HL-60 (cell line): Measurements from ENCODE around the gene FSTL4.

ENCODE experiments used
- CTCF ChIP-seq: IDR thresholded peaks from one replicate; pipeline ENCODE4 v1.5.1; 2011; ENCODE audit warnings: low read length, control low read depth, inconsistent platforms; ENCODE audit not compliant: insufficient read depth
- GABPA ChIP-seq: IDR thresholded peaks from 2 replicates; pipeline ENCODE4 v1.6.1; 2012; ENCODE audit warnings: low read depth
- POLR2AphosphoS5 ChIP-seq: IDR thresholded peaks from 2 replicates; pipeline ENCODE4 v1.6.1; 2012; ENCODE audit warnings: low read depth
- TF ChIP-seq, protein P1 (sequence below): IDR thresholded peaks from 2 replicates; pipeline ENCODE4 v1.6.1; 2012; ENCODE audit warnings: low read depth; ENCODE audit not compliant: insufficient replicate concordance

- no peak for TF ChIP-seq CTCF
- no peak for TF ChIP-seq POLR2AphosphoS5
- TF ChIP-seq GABPA: no peak
- TF ChIP-seq, protein P1, sequence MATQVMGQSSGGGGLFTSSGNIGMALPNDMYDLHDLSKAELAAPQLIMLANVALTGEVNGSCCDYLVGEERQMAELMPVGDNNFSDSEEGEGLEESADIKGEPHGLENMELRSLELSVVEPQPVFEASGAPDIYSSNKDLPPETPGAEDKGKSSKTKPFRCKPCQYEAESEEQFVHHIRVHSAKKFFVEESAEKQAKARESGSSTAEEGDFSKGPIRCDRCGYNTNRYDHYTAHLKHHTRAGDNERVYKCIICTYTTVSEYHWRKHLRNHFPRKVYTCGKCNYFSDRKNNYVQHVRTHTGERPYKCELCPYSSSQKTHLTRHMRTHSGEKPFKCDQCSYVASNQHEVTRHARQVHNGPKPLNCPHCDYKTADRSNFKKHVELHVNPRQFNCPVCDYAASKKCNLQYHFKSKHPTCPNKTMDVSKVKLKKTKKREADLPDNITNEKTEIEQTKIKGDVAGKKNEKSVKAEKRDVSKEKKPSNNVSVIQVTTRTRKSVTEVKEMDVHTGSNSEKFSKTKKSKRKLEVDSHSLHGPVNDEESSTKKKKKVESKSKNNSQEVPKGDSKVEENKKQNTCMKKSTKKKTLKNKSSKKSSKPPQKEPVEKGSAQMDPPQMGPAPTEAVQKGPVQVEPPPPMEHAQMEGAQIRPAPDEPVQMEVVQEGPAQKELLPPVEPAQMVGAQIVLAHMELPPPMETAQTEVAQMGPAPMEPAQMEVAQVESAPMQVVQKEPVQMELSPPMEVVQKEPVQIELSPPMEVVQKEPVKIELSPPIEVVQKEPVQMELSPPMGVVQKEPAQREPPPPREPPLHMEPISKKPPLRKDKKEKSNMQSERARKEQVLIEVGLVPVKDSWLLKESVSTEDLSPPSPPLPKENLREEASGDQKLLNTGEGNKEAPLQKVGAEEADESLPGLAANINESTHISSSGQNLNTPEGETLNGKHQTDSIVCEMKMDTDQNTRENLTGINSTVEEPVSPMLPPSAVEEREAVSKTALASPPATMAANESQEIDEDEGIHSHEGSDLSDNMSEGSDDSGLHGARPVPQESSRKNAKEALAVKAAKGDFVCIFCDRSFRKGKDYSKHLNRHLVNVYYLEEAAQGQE: no peak
Measured at GRCh38 chr5:133287500-133287899, 324.8 kb downstream of the FSTL4 start.
